Spleen (tissue), 11 donors: ENCODE results near the gene RHBDD3. TPM values are rescaled to one million over a fixed set of nuclear protein-coding genes. Genes with fewer than 3 reads are reported as not detected.

Source experiments
- DNase-seq: peaks from one replicate; pipeline ENCODE4 v3.0.0-alpha.2; 2020
- H3K27ac ChIP-seq, 8 donors: fragments of 200-600 bp; sonication (generic) in 7 of 8; 1 replicate in 4 of 8; 2 replicates in 4 of 8; pipeline versions ENCODE4 v1.5.0 to v1.8.0; 2016 to 2021; ENCODE audit warnings: inconsistent platforms in 4 of 8, mild to moderate bottlenecking in 4 of 8, moderate library complexity in 1 of 8
- H3K27me3 ChIP-seq, 7 donors: fragments of 200-600 bp; sonication (generic) in 6 of 7; replicated peaks in 1 of 7; 1 replicate in 4 of 7; 2 replicates in 3 of 7; pipeline versions ENCODE4 v1.5.0 to v1.8.0; 2016 to 2021; ENCODE audit warnings: inconsistent platforms in 3 of 7, mild to moderate bottlenecking in 1 of 7
- H3K36me3 ChIP-seq, 6 donors: fragments of 200-600 bp; sonication (generic) in 5 of 6; 1 replicate in 4 of 6; 2 replicates in 2 of 6; pipeline versions ENCODE4 v1.5.0 to v1.8.0; 2016 to 2021; ENCODE audit warnings: inconsistent platforms in 2 of 6
- H3K4me1 ChIP-seq, 6 donors: fragments of 200-600 bp; sonication (generic) in 5 of 6; 1 replicate in 3 of 6; 2 replicates in 3 of 6; pipeline versions ENCODE4 v1.5.0 to v1.8.0; 2016 to 2021; ENCODE audit warnings: inconsistent platforms in 3 of 6
- H3K4me3 ChIP-seq, 8 donors: fragments of 200-600 bp; sonication (generic) in 7 of 8; 1 replicate in 4 of 8; 2 replicates in 4 of 8; pipeline versions ENCODE4 v1.5.0 to v1.8.0; 2016 to 2021; ENCODE audit warnings: inconsistent platforms in 4 of 8, mild to moderate bottlenecking in 4 of 8, moderate library complexity in 2 of 8
- H3K9me3 ChIP-seq, 8 donors: fragments of 200-600 bp; sonication (generic) in 7 of 8; 1 replicate in 4 of 8; 2 replicates in 4 of 8; pipeline versions ENCODE4 v1.5.0 to v1.8.0; 2016 to 2021; ENCODE audit warnings: inconsistent platforms in 4 of 8
- POLR2A ChIP-seq, 3 donors: fragments of 450-650 bp; IDR thresholded peaks; one replicate each; pipeline ENCODE4 v1.5.1; 2017; ENCODE audit warnings: antibody characterized with exemption in 3 of 3, mild to moderate bottlenecking in 1 of 3
- POLR2AphosphoS5 ChIP-seq, 3 donors: sonication (generic); formaldehyde crosslinking; IDR thresholded peaks; one replicate each; pipeline ENCODE4 v1.5.1; 2017; ENCODE audit warnings: antibody characterized with exemption in 3 of 3
- whole genome bisulfite sequencing, 5 donors: extraction: QIAGEN DNeasy Blood & Tissue Kit in 3 of 5; methylation state at CpG; one replicate each; pipeline versions ENCODE4 v1.1.5 to v1.1.7; 2013 to 2018; 5-methylcytosine and 5-hydroxymethylcytosine counted together
- intact Hi-C: fragments of 100-400 bp; cut with DNase I; formaldehyde crosslinking; loops from one replicate; pipeline ENCODE4 v1.15.0; 2023; ENCODE audit warnings: low total_unique reads
- polyA plus RNA-seq, 3 donors: library from polyadenylated mRNA; stranded (reverse); fragments of 200-250 nt; gene quantifications; one replicate each; pipeline ENCODE4 v1.2.1, GENCODE V29; 2013
- total RNA-seq, 7 donors: library from RNA; depleted of rRNA in 3 of 7; stranded (reverse); fragments of >200 nt in 3 of 7; fragmentation: NEBNext Ultra II Directional in 4 of 7; extraction: Animal tissue kit (Norgen Biotek cat#: 25700) in 4 of 7; gene quantifications; one replicate each; pipeline versions ENCODE4 v1.1.0 to v1.2.1, GENCODE V29; 2016 to 2021
- TF ChIP-seq, protein P1 (sequence below), 11 experiments: fragments of 200-600 bp in 7 of 11; fragments of 450-650 bp in 4 of 11; sonication (generic) in 4 of 11; IDR thresholded peaks in 8 of 11; conservative IDR thresholded peaks in 3 of 11; 1 replicate in 7 of 11; 2 replicates in 4 of 11; pipeline versions ENCODE4 v1.4.0 to v1.8.0; 2016 to 2021; ENCODE audit warnings: antibody characterized with exemption in 11 of 11, inconsistent platforms in 4 of 11, mild to moderate bottlenecking in 1 of 11
- donor health status: healthy with polysubstance abuse.
- donor health status: DM: no; HTN: no; CAD: no; lungs with moderate emphysema.
- donor health status: DM: no; HTN: no; CAD: no.
- donor health status: Bipolar disorder and iron deficiency.
- donor health status: healthy.
- donor health status: DM: no; HTN: no; CAD: no.
- donor health status: DM: yes; HTN: yes; CAD: no.

The RHBDD3 gene
- total and polyA plus RNA-seq, 10 donors, result 16.3 to 45.8 (median 24.7) TPM

DNA sequence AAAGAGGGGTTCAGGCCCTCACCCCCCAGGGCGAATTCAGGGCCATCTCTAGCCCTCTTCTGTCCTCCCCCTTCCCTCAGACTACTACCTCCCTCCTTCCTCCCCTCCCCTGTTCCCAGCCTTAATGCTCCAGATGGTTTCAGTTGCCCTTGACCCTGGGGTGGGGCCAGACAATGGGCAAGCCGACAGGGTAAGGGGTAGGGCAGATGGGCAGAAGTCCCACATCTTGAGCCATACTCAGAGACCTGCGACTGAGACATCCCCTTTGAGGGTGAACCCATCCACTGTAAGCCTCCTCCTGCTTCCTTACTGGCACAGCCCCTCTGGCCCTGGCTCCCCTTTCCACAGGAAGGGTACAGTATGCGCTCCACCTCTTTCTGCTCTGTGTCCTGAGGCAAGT lies 1.9 kb downstream of the RHBDD3 start:
- Histone ChIP-seq H3K4me3 (peak overlapping the region in 2 of 8 donors; percentile 91 to 98), H3K27ac (peak overlapping the region; percentile 7 to 99 (median 98)), H3K4me1 (peaks cover 29 to 56% (median 42%) of the 10 kb centered on the region in 6 donors), H3K36me3 (peaks cover 0 to 49% (median 3%) of the 10 kb centered on the region in 6 donors), H3K27me3 (no peaks in the 10 kb centered on the region), H3K9me3 (no peaks in the 10 kb centered on the region)
- DNase-seq, result no peak
- intact Hi-C loops, result no loop called here
- 68 to 78% (median 72%) methylated on average over 4 of the region's 4 CpGs for WGBS, 5 donors
- TF ChIP-seq POLR2AphosphoS5 (IDR thresholded peaks at IDR 0.05) (peak in 1 of 3 donors; percentile 41), POLR2A (IDR thresholded peaks at IDR 0.05) (no peak)
- TF ChIP-seq, protein P1, sequence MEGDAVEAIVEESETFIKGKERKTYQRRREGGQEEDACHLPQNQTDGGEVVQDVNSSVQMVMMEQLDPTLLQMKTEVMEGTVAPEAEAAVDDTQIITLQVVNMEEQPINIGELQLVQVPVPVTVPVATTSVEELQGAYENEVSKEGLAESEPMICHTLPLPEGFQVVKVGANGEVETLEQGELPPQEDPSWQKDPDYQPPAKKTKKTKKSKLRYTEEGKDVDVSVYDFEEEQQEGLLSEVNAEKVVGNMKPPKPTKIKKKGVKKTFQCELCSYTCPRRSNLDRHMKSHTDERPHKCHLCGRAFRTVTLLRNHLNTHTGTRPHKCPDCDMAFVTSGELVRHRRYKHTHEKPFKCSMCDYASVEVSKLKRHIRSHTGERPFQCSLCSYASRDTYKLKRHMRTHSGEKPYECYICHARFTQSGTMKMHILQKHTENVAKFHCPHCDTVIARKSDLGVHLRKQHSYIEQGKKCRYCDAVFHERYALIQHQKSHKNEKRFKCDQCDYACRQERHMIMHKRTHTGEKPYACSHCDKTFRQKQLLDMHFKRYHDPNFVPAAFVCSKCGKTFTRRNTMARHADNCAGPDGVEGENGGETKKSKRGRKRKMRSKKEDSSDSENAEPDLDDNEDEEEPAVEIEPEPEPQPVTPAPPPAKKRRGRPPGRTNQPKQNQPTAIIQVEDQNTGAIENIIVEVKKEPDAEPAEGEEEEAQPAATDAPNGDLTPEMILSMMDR (IDR thresholded peaks at IDR 0.05 in 8 of 11, conservative IDR thresholded peaks at IDR 0.05 in 3 of 11), result no peak

DNA sequence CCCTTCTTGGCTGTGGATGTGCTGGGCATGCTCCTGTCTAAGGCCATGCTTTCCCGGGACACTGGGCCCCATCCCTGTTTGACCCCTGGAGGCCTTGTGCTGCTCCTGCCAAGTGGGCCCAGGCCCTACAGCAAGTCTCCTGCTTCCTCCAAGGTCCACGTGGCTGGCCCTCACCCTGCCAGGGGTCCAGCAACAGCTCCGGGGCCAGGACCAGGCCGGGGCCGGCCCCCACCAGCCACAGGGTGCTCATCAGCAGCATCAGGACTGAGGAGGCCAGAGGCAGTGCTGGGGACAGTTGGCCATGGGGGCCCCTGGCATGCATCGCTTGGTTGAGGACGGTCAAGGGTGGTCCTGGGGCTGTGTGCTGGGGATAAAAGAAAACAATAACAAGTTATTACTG lies 2.5 kb downstream of the RHBDD3 start:
- DNase-seq, result peak; percentile 75
- intact Hi-C loops, result no loop called here

DNA sequence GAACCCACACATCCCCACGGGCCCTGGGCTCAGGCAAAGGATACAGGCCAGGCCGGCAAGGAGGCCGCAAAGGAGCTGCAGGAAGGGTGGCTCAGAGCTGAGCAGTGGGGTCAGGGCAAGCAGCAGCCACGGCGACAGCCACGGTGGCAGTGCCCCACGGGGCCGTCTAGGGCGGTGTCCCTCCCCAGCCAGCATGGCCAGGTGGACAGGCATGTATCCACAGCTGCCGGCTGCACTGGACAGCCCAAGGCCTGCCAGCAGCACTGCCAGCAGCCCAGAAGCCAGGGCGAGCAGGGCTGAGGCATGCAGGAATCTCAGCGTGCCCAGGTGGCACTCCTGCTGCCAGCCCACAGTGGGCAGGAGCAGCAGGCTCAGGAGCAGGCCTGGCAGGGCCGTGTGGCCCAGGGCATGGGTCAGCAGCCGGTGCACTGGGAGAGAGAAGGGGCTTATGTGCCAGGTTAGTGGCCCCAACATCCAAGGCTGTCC lies 3.9 kb downstream of the RHBDD3 start:
- WGBS, 5 donors, result 66 to 81% (median 79%) methylated on average over 10 to 14 of the region's 14 CpGs
- Histone ChIP-seq H3K27ac (peak overlapping the region in 4 of 8 donors; percentile 3 to 40 (median 26)), H3K36me3 (peaks cover 0 to 67% (median 5%) of the 10 kb centered on the region in 6 donors), H3K4me3 (no peak overlapping the region), H3K9me3 (no peaks in the 10 kb centered on the region), H3K4me1 (peaks cover 13 to 35% (median 22%) of the 10 kb centered on the region in 6 donors), H3K27me3 (no peaks in the 10 kb centered on the region)
- intact Hi-C loops, result no loop called here
- DNase-seq, result peak; percentile 77
- TF ChIP-seq POLR2A (IDR thresholded peaks at IDR 0.05) (no peak), POLR2AphosphoS5 (IDR thresholded peaks at IDR 0.05) (peak; percentile 55 to 69 (median 64))

More for the DNA sequence above, 2.5 kb downstream of the RHBDD3 start:
- Histone ChIP-seq H3K27ac (peak overlapping the region in 4 of 8 donors; percentile 98 to 99 (median 98)), H3K9me3 (no peaks in the 10 kb centered on the region), H3K4me1 (peaks cover 22 to 50% (median 36%) of the 10 kb centered on the region in 6 donors), H3K36me3 (peaks cover 0 to 52% (median 5%) of the 10 kb centered on the region in 6 donors), H3K27me3 (no peaks in the 10 kb centered on the region), H3K4me3 (no peak overlapping the region)
- WGBS, 5 donors, result 92 to 97% (median 94%) methylated on average over 6 to 7 of the region's 7 CpGs
- TF ChIP-seq POLR2AphosphoS5 (IDR thresholded peaks at IDR 0.05) (peak in 2 of 3 donors; percentile 19 to 41), POLR2A (IDR thresholded peaks at IDR 0.05) (no peak)

DNA sequence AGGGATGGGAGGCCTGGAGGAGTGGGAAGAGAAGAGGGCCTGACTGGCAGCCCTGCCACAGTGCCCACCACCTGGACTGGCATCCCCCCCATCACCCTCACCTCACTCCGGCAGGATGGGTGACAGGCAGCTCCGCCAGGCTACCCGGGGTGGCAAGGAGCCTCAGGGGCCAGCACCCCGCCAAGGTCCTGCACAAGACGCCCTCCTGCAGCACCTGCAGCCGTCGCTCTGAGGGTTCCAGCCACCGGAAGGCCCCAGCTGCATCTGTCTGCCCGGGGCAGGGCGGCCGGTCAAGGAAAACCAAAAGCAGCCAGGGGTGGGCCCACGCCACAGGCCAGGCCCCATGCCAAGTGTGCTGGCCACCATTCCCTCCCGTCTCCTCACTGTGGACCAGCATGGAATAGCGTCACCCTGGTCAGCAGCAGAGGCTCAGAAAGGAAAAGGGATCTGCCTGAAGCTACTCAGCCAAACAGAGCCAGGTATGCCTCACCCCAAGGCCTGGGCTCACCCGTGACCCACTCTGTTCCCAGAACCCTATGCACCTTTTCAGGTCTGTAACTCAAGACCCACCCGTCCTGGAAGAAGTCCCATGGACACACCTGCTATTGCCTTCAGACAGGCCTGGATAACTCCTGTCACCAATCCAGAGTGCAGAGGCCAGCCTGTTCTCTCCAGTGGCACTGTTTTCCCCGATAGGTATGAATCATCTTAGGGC lies 7.0 kb downstream of the RHBDD3 start:
- Histone ChIP-seq H3K27me3 (no peaks in the 10 kb centered on the region), H3K27ac (peak overlapping the region in 2 of 8 donors; percentile 3 to 24), H3K9me3 (no peaks in the 10 kb centered on the region), H3K4me3 (no peak overlapping the region), H3K36me3 (peaks cover 0 to 79% (median 5%) of the 10 kb centered on the region in 6 donors), H3K4me1 (peaks cover 0 to 23% (median 7%) of the 10 kb centered on the region in 6 donors)
- 79 to 91% (median 85%) methylated on average over 4 to 17 of the region's 17 CpGs for WGBS, 5 donors
- TF ChIP-seq, protein P1 (IDR thresholded peaks at IDR 0.05 in 8 of 11, conservative IDR thresholded peaks at IDR 0.05 in 3 of 11), result no peak
- TF ChIP-seq POLR2AphosphoS5 (IDR thresholded peaks at IDR 0.05), result peak; percentile 28 to 64 (median 61)
- DNase-seq, result peak; percentile 74
- intact Hi-C loops, result no loop called here

DNA sequence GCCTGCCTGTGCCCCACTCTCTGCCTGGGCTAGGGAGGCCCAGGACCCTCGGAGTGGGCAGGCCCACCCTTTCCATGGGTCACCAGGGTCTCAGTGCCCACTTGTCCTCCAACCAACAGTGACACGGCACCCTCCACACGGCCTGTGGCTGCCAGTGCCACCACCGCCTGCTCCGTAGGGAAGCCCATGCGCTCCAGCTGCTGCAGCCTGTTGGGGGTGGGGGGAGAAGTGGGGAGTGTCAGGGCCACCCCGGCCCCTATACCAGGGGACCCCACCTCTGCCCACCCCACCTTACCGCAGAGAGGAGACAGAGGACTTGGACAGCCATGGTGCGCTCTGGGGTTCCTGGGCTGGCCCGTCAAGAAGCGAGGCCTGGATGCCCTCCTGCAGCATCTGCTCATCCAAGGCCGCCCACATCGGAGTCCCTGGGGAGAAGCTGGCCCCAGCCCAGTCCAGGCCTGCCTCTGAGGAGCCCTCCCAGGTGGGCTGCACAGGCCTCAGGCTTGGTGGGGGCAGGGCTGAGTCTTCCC lies 7.7 kb downstream of the RHBDD3 start:
- peaks cover 0 to 79% (median 4%) of the 10 kb centered on the region in 6 donors for H3K36me3 ChIP-seq
- H3K4me3 ChIP-seq, result no peak overlapping the region
- H3K27ac ChIP-seq, result peak overlapping the region in 1 of 8 donors; percentile 24
- H3K4me1 ChIP-seq, result peaks cover 0 to 18% (median 4%) of the 10 kb centered on the region in 6 donors
- TF ChIP-seq POLR2AphosphoS5 (IDR thresholded peaks at IDR 0.05) (peak in 2 of 3 donors; percentile 5 to 61), POLR2A (IDR thresholded peaks at IDR 0.05) (no peak)
- no peaks in the 10 kb centered on the region for H3K27me3 ChIP-seq
- 88 to 95% (median 91%) methylated on average over 4 to 13 of the region's 13 CpGs for WGBS, 5 donors
- H3K9me3 ChIP-seq, result no peaks in the 10 kb centered on the region
- intact Hi-C loops, result no loop called here
- peak; percentile 76 for DNase-seq
